Fibroblast of skin of left biceps (primary cell): ENCODE measurements around the gene ESR1.
"Not testable (repeated sequence)": the region's sequence is repeated elsewhere in the genome, so short reads cannot be mapped to it uniquely, and the experiment has no call there.

Experiments
- DNase-seq, 2 experiments: peaks; one replicate each; pipeline ENCODE4 v3.0.0-alpha.2; 2013; ENCODE audit warnings: low read depth in 2 of 2

ESR1 gene

DNA sequence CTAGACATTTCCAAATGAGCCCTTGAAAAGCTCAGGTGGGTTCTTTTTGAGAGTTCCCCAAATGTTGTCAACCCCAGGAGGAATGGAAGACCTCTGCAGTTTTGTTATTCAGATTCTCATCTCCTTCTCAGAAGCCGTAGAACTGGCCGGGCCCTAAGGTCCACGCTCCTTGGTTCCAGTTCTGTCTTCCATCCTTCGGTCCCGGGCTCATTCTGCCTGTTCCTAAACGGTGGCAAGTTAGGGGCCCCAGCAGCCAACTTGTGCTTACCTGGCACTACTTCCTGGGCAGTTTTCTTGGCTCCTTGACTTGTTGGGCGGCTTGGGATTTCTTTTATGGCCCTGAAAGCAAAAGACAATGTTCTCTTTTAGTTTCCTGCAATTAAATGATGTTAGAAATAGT lies 6.4 kb downstream of the ESR1 start:
- DNase-seq = no peak

DNA sequence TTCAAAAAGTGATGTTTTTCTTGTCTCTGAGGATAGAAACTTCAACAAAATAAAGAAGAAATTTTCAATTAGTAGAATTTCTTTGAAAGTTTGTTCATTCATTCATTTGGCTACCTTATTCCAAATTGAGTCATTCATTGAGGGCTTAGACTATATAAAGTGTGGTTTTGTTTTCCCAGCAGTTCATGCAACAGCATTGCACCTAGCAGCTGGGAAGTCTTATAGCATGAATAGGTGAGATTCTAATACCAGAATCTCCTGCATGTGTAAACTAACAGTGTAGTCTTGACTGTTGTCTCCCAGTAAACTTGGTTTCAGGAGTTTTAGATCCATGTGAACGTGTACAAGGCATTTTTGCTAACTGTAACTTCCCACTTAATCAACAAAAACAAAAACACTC lies 7.1 kb downstream of the ESR1 start:
- DNase-seq = no peak

DNA sequence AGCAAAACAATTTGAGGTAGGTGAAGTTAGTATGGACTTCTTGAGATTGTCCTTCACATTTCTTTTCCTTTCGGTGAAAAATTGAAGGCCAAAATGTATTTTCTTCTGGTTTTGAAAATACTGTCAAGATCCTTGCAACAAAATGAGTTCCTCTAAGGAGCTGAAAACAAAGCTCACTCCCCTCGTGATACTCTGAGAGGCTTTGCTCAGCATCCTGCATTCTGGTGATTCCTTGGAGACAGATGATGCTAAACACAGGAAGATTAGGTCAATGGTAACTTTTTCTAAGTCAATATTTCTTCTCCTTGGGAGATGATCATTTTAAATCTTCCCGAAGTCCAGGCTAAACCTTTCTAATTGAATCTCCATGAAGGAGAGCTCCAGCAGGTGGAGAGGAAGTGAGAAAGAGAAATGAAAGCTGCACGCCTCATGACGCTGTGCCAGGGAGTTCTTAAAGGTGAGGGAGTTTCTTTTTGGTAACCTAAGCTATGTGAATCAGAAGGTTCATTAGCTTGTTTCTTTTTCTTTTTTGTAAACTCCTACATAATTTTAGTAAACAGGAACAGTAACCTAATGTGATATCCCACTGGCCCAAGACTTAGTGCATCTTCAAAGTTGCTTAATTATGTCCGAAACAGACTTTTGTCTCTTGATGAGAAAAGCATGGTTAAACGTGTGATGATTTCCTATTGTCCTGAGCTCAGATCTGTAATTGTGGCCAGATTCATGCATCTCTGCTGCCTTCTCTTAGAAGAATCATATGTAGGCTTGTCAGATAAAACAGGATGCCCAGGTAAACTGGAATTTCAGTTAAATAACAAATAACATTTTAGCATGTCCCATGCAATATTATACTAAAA lies 15.0 kb downstream of the ESR1 start:
- DNase-seq = no peak

DNA sequence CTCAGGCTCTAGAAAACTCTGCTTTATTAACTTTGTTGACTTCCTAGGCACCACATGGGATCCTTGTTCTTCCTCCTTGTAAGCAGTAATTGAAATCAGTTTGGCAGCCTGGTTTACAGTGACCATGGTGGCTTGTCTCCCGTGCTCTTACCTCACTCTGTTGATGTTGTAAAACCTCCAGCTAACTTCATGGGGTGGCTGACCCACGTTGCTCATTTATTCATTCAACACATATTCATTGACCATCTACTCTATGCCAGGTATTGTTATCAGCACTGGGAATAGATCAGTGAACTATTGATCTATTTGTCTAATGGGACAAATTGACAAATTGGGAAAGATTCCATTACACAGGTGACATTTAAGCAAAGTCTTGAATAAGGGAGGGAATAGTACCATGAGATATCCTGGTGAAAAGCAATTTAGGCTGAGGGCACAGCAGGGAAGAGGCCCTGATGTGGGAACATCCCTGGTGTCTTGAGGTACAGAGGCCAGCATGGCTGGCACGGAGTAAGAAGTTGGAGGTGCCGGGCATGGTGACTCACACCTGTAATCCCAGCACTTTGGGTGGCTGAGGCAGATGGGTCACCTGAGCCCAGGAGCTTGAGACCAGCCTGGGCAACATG lies 19.1 kb downstream of the ESR1 start:
- no peak for DNase-seq

DNA sequence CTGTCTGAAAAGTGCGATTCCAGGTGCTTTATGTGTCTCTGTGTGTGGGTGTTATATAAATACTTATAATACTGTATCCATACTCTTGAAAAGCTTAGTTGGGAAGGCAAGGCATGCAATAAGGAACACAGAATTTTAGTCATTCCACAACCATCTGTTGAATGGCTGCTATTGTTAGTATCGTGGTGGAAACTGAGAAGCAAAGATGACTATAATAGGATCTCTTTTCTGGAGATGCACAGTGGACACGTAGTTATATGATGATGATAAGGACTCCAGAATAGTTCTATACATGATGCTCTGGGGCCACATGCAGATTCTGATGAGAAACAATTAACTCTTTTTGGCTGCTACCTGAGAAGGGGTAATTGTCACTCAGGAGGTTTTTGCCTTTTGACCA lies 25.2 kb downstream of the ESR1 start:
- no peak for DNase-seq

DNA sequence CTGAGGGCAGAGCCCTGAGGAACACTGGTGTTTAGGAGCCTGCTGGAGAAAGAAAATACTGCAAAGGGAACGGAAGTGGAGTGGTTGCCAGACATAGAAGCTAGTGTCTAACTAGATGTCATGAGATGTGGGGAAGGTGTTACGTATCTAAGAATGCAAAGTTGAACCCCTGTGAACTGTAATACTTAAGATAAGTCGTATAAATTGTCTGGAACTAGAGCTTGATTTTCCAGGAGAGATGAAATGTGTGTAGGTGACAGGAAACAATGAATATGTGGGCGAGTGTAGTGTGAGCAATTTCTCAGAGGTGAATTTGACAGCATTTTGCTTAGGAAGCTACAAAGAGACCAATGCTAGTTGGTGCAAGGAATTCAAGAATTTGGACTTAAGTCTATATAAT lies 27.9 kb downstream of the ESR1 start:
- DNase-seq = no peak

DNA sequence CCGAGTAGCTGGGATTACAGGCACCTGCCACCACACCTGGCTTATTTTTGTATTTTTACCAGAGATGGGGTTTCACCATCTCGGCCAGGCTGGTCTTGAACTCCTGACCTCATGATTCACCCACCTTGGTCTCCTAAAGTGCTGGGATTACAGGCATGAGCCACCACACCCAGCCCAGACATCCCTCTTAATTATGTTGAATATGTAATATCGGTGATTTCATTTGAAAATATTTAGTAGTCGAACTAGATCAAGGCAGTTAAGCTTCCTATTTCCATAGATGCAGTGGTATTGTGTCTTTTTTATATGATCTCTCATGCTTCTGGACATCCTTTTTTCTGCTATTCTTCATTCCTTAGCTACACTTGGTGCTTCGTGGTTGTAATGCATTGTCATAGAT lies 29.7 kb downstream of the ESR1 start:
- no peak for DNase-seq

DNA sequence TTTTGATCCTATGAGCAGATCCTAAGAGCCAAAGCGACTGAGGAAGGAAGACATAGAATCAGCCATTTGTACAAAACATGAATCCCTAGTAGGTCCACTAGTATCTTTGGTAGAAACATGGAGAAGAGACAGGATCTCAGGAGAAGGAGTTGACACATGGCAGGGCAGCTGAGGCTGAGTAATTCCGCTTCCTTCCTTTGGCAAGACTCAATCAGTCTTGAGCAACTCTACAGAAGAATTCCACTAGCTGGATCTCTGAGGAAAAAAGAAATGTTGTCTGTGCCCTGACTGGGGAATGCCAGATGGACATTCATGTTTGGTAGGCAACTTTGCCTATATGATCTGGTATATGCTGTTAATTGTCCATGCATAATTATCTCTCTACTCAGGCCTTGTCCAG lies 35.3 kb downstream of the ESR1 start:
- no peak for DNase-seq

DNA sequence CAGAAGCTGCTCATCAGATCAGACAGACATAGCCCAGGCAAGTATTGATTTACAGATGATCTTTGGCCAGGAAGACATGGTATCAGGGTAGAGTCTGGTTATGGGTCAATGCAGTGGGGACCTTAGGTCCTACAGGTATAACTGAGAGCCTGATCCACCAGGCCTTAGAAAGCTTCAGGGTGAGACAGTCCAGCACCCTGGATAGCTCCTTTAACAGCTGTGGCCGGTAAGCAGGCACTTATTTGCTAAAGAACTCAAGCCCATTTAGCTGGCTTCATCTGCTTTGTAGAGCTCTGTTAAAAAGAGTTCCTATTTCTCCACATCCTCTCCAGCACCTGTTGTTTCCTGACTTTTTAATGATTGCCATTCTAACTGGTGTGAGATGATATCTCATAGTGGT lies 39.6 kb downstream of the ESR1 start:
- DNase-seq = no peak

DNA sequence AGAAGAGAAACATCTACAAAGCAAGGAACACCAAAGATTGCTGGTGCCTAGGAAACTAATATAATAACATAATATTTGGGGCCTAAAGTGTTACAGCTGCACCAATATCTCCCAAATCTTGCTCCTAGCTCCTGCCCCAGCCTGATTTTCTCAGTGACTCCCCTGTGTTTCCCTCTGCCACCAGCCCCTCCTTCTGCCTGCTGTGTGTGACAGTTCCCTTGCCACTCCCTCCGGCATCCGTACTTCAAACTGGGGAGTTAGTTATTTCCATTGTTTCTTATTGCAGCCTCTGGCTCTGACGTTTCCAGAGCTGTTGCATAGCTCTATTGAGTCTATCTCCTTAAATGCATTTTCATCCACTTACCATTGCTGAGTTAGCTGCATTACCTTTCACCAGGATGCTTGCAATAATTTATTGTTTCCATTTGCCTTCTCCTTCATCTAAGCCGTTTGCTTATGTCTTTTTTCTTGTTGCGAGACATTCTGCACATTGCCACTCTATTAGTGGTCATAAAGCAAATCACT lies 43.1 kb downstream of the ESR1 start:
- no peak for DNase-seq

DNA sequence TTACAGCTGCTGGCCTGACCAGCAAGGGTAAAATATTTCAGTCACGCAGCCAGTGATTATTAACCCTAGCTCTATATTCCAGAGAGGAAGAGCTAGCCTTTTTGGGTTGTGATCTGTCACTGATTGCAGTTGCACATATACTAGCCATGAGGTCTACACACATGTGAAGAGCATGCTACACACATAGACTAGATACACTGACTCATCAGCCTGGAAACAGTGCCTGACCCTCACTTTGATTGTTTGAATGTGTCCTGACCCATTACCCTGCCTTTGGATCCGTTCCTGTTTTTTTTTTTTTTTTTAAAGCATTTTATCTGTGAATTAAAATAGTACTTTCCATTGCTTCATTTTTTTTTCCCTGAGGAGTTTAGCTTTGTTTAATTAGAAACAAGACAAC lies 50.8 kb downstream of the ESR1 start:
- DNase-seq = no peak

DNA sequence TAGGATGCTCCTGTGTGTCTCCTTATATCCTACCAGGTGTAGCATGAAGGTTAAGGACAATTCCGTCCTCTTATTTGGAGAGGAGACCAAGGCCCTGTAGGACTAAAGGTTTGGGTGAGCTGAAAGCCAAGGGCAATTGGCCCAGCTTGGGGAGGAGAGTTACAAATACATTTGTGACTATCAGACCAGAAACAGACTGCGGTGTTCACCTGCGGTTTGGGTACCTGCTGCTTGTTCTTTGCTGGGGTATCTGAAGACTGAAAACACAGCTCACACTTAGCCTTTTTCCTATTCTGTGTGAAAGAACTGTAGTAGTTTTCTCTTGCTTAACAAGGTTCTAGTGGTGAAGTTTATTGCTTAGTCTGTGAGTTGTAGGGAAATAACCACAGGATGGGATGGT lies 55.0 kb downstream of the ESR1 start:
- no peak for DNase-seq

DNA sequence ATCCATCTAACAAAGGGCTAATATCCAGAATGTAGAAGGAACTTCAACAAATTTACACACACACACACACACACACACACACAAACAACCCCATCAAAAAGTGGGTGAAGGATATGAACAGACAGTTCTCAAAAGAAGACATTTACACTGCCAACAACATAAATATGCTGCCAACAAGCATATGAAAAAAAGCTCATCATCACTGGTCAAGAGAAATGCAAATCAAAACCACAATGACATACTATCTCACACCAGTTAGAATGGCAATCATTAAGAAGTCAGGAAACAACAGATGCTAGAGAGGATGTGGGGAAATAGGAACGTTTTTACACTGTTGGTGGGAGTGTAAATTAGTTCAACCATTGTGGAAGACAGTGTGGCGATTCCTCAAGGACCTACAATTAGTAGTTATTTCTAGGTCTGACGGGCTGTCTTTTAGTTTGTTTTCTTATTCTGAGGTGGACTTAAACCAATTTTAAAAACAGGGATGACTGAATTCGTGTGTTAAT lies 59.9 kb downstream of the ESR1 start:
- DNase-seq = not testable (repeated sequence)

DNA sequence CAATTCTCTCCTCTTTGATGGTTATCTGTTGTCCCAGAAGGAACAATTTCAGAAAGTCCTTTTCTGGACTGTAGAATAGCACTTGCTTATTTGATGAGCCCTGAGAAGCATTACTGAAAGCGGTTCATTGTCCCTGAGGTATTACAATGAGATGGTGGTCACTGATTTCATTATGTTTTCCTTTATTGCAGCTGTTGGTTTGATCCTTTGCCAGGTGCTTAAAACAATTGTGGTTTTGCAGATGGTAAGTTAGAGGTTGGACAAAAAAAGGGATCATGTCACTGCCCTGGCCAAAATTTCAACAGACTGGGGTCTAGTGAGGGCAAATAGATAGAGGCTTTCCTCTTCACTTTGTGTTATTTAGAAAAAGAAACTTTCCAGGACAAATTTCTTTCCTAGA lies 61.9 kb downstream of the ESR1 start:
- DNase-seq = no peak

DNA sequence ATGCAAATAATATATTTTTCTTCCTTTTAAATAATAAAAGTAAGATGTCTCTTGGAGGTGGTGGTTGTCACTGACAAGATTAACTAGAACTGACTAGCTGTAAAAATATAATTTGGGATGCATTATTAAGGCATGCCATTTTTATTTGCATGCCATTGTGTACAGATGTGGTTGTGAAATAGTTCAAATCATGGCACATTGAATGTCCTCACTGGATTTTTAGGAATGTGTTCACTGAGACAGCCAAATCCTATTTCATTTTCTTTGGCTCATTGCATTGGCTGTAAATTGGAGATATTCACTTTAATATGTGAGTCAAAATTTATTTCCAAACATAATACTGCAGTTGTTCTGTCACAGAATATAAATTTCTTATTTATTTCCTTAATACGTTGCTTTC lies 62.3 kb downstream of the ESR1 start:
- no peak for DNase-seq

DNA sequence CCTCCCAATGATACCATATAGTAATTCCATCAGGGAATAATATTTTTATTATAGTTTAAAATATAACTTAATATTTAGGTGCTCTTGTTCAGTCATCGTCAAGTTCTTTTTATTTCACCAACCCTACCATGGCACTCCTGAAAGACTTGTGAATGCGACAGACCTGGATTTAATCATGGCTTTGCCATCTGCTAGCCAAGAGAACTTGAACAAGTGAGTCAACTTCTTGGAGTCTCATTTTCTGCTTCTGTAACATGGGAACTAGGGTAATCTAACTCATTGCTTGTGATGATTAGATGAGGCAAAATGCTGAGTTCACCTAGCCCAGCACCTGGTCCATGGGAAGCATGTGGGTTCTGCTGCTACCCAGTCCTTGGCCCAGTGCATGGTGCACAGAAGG lies 62.9 kb downstream of the ESR1 start:
- no peak for DNase-seq

DNA sequence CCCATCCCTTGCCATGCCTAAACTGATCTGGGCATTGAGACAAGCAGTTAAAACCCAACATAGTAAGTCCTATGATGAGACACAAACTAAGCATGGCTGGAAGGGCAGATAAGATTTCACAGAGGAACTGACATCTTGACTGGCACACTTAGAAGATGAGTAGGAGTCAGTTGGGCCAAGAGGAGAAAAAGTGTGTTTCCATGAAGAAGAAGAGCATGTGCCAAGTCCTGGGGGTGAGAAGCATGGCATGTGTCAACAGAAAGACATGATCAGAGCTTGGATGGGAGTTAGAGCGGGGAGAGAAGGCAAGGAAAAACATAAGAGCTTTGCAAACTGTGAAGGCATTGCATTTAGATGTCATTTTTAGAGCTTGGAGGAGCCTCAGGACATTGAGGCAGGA lies 68.0 kb downstream of the ESR1 start:
- DNase-seq = no peak

DNA sequence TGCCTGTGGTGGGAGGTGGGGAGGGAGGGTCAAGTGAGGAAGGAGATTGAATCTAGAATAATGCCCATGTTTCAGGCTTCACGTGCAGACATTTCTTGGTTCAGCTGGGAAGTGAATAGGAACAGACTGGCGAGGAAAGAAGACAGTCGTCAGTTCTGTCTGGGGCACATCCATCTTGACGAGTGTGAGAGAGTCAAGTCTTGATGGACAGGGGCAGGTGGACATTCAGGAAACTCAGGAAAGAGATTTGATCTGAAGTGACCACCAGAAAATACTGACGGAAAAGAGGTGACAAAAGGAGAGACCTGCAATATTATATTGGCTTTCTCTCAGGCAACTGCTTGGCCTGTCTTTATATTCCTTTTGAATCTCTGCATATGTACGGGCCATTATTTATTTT lies 68.6 kb downstream of the ESR1 start:
- DNase-seq = no peak

DNA sequence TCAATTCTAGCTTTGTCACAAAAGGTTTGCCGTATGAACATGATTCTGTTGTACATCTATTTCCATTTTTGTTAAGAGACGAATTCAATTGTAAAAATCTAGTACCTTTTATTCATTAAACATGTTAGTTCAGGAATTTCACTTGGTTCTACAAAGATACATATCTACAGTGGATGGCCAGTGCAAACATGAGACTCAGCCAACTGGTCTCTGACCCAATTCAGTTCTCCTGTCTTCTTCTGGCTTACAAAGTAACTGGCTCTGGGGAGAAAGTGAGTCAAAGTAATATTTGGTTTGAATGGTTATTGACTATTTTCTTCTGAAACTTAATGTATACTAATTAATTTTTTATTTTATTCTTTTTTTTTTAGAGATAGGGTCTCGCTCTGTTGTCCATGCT lies 70.0 kb downstream of the ESR1 start:
- DNase-seq = no peak

DNA sequence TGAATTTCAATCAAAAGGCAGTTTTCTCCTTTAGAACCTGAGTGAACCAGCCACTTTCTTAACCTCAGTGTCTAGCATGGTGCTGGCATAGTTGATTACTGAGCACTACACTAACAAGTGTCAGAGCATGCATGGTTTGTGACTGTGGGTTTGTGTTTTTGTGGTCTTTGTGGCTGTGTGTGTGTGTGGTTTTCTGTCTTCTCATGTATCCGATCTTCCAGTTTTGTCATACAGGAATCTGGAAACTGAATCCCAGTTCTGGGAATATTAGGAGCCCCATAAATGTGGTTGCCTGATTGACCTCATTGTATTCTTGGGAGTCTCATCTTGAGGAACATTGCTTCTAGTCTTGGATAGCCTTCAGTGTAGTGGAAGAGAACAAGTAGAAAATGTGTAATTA lies 73.7 kb downstream of the ESR1 start:
- DNase-seq = no peak

DNA sequence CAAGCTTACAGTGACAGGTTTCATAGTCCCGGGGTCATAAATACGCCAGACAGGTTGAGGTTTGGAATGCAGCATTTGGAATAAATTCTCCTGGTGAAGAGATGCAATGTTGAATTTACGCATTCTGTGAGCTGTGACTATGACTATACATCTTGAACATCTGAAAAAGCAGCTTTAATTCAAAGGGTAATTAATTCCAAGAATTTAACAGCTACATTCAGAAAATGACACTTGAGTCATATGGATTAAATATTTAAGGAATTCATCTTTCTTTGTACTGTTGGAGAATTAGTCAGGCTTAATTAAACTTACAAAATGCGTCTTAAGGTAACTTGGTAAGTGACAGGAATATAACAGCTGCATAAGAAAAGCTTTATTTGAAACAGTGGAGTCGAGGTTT lies 74.7 kb downstream of the ESR1 start:
- no peak for DNase-seq

DNA sequence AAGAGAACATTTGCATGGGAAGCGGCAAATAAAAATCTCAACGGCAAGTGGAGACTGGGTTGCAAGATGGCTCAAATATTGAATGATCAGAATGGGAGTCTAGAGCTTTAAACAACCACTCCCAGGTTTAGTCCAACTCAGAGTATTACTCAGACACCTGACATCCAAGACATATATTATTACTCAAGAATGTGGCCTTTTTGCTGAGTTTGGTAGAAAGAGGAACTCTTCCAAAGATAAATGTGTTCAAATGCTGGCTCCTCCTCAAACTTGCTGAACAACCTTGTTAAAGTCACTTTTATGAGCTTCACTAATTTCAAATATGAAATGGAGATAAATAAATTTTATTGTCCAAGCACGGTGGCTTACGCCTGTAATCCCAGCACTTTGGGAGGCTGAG lies 77.8 kb downstream of the ESR1 start:
- no peak for DNase-seq

DNA sequence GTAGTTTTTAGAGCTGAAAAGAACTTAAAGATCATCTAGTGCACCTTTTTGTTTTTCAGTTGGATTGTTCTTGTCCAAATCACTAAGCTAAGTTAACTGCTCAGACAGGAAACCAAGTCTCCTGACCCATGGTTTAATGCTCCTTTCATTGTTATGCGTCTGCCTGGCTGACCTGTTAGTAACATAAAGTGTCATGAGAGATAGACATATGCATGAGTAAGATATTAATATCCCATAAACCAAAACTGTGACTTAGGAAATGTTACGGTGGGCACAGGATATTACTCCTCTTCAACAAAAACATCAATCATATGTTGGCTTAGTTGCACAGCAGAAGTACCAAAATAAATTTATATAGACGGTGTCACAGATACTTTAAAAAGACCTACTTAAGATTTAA lies 84.0 kb downstream of the ESR1 start:
- no peak for DNase-seq
